D721Med (cell line): ENCODE measurements around the gene ANO8.
"Not testable (repeated sequence)": the region's sequence is repeated elsewhere in the genome, so short reads cannot be mapped to it uniquely, and the experiment has no call there.

Experiments
- DNase-seq: peaks from one replicate; pipeline ENCODE4 v3.0.0; 2011; ENCODE audit warnings: low spot score; ENCODE audit not compliant: insufficient read length
- FAIRE-seq: peaks from 2 replicates; lab custom pipeline; 2011; peaks lifted over from hg19 to GRCh38; lab: Jason Lieb, UNC
- CTCF ChIP-seq: IDR thresholded peaks from 2 replicates; pipeline ENCODE4 v1.5.1; 2012; ENCODE audit warnings: mild to moderate bottlenecking, control low read depth; ENCODE audit not compliant: insufficient read depth; ENCODE audit errors: missing control alignments

ANO8 gene

GRCh38 chr19:17370026-17370587, 35.5 kb upstream of the ANO8 start:
- no peak for TF ChIP-seq CTCF
- DNase-seq = no peak

DNA sequence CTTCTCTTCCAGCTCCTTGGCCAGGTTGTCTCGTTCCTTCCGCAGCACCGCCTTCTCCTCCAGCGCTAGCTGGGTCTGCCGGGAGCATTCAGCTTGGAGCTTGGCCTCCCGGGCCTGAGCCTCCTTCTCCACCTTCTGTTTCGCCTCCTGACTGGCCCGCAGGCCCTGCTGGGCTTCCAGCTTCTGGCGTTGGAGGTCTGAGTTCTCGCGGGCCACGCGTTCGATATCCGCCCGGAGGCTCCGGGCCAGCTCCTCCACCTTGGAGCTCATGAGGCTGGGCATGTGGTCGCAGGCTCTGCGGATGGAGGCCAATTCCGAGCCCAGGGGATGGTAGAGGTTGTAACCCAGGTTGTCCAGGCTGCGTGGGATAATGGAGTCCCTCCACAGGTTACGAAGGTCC, 30.7 kb upstream of the ANO8 start:
- no peak for DNase-seq
- no peak for FAIRE-seq
- TF ChIP-seq CTCF = no peak

More at GRCh38 chr19:17370026-17370587, 35.5 kb upstream of the ANO8 start:
- FAIRE-seq = no peak

GRCh38 chr19:17363852-17364605, 29.4 kb upstream of the ANO8 start:
- DNase-seq, FAIRE-seq: not testable (repeated sequence)

DNA sequence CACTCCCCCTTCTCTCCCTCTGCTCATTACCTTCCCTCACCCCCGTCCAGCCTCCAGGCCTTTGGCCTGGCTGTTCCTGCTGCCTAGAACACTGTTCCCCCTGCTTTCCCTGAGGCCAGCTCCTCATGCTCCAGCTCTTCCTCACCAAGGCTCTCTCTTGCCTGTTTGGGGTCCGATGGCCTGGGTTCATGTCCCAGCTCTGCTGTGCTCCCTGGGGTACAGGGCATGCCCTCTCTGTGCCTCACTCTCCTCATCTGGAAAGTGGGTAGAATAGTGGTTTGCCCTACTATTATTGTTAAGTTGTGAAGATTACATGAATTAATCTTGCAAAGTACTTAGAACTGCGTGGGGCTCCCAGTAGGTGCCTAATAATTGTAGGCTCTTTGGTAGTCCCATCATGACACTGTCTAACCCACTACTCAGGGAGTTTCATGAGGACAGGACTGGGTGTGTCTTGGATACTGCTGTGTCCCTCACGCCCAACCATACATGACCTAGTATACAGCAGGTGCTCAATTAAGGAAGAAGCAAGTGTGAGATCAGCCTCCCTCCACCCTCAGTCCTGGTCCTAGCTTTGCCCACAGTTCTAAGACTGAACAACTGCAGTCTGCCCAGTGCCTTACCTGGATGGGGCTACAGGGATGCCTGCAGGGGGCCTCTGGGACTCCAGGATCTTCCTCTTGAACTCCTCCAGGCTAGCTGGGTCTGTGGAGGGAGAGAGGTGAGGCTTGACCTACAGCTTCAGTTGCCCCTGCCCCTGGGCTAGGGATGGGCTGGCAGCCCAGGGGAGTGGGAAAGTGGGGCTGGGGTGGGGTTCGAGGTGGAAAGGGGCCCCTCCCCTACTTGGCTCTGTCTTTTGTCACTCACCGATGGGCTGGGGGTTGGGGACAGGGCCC, 25.5 kb upstream of the ANO8 start:
- DNase-seq = no peak
- FAIRE-seq = no peak
- TF ChIP-seq CTCF = no peak

DNA sequence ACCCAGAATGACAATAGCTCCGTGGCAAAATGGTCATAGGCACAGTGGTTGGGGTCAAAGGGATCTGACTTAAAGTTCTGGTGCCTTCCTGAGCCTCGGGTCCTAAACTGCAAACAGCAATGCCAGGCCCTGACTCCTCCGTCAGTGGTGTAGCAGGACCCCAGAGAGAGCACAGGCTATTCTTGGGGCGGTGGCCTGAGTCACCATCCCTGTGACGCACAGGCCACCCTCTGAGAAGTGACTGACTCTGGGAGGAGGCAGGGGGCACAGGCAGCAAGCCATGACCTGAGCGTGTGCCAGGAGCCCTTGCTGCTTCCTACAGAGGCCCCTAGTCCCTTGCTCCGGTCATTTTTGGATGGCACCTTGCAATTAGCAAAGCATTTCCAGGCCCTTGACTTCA, 23.7 kb upstream of the ANO8 start:
- DNase-seq (no peak), FAIRE-seq (no peak)
- no peak for TF ChIP-seq CTCF

GRCh38 chr19:17357724-17358123, 23.1 kb upstream of the ANO8 start:
- no peak for FAIRE-seq
- no peak for DNase-seq
- no peak for TF ChIP-seq CTCF

GRCh38 chr19:17357078-17357666, 22.5 kb upstream of the ANO8 start:
- TF ChIP-seq CTCF = no peak
- FAIRE-seq = no peak

More at GRCh38 chr19:17357078-17357666, 22.5 kb upstream of the ANO8 start:
- no peak for DNase-seq
